HG02763 (cell line): ENCODE data around the gene ELOVL2.

Experiments
- ATAC-seq: cut with Tn5 transposase; IDR thresholded peaks from one replicate; pipeline ENCODE4 v1.9.1; 2021; ENCODE audit warnings: mild to moderate bottlenecking, moderate library complexity; ENCODE audit not compliant: unreplicated experiment

ELOVL2 gene

GRCh38 chr6:11058406-11058805, 14.3 kb upstream of the ELOVL2 start:
- no peak for ATAC-seq

GRCh38 chr6:11056871-11057270, 12.8 kb upstream of the ELOVL2 start:
- no peak for ATAC-seq

- no peak for ATAC-seq
Observed at GRCh38 chr6:11055127-11055627, 11.1 kb upstream of the ELOVL2 start.

- ATAC-seq: no peak
Observed at GRCh38 chr6:11054722-11055121, 10.6 kb upstream of the ELOVL2 start.

- ATAC-seq: no peak
Observed at GRCh38 chr6:11053307-11053706, 9.2 kb upstream of the ELOVL2 start.

GRCh38 chr6:11050731-11051130, 6.6 kb upstream of the ELOVL2 start:
- no peak for ATAC-seq

GRCh38 chr6:11044712-11045167, 635 bp upstream of the ELOVL2 start:
- no peak for ATAC-seq

- ATAC-seq: no peak
Observed at GRCh38 chr6:11043378-11043960, 636 bp downstream of the ELOVL2 start.

- no peak for ATAC-seq
Observed at GRCh38 chr6:11042750-11043377, 1.2 kb downstream of the ELOVL2 start.

GRCh38 chr6:11042025-11042749, 1.9 kb downstream of the ELOVL2 start:
- no peak for ATAC-seq

- ATAC-seq: no peak
Observed at GRCh38 chr6:11040134-11040533, 4.0 kb downstream of the ELOVL2 start.

GRCh38 chr6:11039040-11039439, 5.1 kb downstream of the ELOVL2 start:
- no peak for ATAC-seq

GRCh38 chr6:11036977-11037430, 7.1 kb downstream of the ELOVL2 start:
- ATAC-seq: no peak

- no peak for ATAC-seq
Observed at GRCh38 chr6:11036351-11036740, 7.8 kb downstream of the ELOVL2 start.

GRCh38 chr6:11035616-11036350, 8.3 kb downstream of the ELOVL2 start:
- ATAC-seq: no peak

- ATAC-seq: no peak
Observed at GRCh38 chr6:11033825-11034224, 10.3 kb downstream of the ELOVL2 start.

- ATAC-seq: no peak
Observed at GRCh38 chr6:11030904-11031303, 13.2 kb downstream of the ELOVL2 start.

GRCh38 chr6:11028959-11029358, 15.1 kb downstream of the ELOVL2 start:
- no peak for ATAC-seq

- ATAC-seq: no peak
Observed at GRCh38 chr6:11027565-11028110, 16.5 kb downstream of the ELOVL2 start.

GRCh38 chr6:11025921-11026635, 18.0 kb downstream of the ELOVL2 start:
- ATAC-seq: peak; percentile 74
